ENCODE measurements around the gene KCNN2.

The KCNN2 gene

GRCh38 chr5:114361724-114362196, at the start of gene KCNN2:
KCNN2 (plus strand) TSS chr5:114362070; CDS start chr5:114362140, 70 bp downstream.
- no peak for DNase-seq

- DNase-seq = no peak
Measured at GRCh38 chr5:114312658-114313057, 49.2 kb upstream of the KCNN2 start.

GRCh38 chr5:114314061-114314460, 47.8 kb upstream of the KCNN2 start:
- no peak for DNase-seq

GRCh38 chr5:114316167-114316566, 45.7 kb upstream of the KCNN2 start:
- no peak for DNase-seq

GRCh38 chr5:114317751-114318150, 44.1 kb upstream of the KCNN2 start:
- DNase-seq = no peak

GRCh38 chr5:114319236-114319635, 42.6 kb upstream of the KCNN2 start:
- DNase-seq = no peak

- no peak for DNase-seq
Measured at GRCh38 chr5:114319821-114320220, 42.0 kb upstream of the KCNN2 start.

- DNase-seq = no peak
Measured at GRCh38 chr5:114324282-114324681, 37.6 kb upstream of the KCNN2 start.

GRCh38 chr5:114325541-114325940, 36.3 kb upstream of the KCNN2 start:
- DNase-seq = no peak

- DNase-seq = no peak
Measured at GRCh38 chr5:114327474-114327873, 34.4 kb upstream of the KCNN2 start.

GRCh38 chr5:114327987-114328386, 33.9 kb upstream of the KCNN2 start:
- DNase-seq = no peak

GRCh38 chr5:114330916-114331531, 30.8 kb upstream of the KCNN2 start:
- no peak for DNase-seq

GRCh38 chr5:114332493-114332892, 29.4 kb upstream of the KCNN2 start:
- DNase-seq = no peak

GRCh38 chr5:114332925-114333324, 28.9 kb upstream of the KCNN2 start:
- no peak for DNase-seq

GRCh38 chr5:114335391-114335790, 26.5 kb upstream of the KCNN2 start:
- no peak for DNase-seq

- DNase-seq = no peak
Measured at GRCh38 chr5:114339108-114339507, 22.8 kb upstream of the KCNN2 start.

GRCh38 chr5:114346181-114346580, 15.7 kb upstream of the KCNN2 start:
- no peak for DNase-seq

- no peak for DNase-seq
Measured at GRCh38 chr5:114355086-114355830, 6.6 kb upstream of the KCNN2 start.

GRCh38 chr5:114358329-114358728, 3.5 kb upstream of the KCNN2 start:
- DNase-seq = no peak

GRCh38 chr5:114360357-114360756, 1.5 kb upstream of the KCNN2 start:
- DNase-seq = no peak

GRCh38 chr5:114360816-114361723, 800 bp upstream of the KCNN2 start:
- no peak for DNase-seq

- DNase-seq = no peak
Measured at GRCh38 chr5:114362197-114362976, 517 bp downstream of the KCNN2 start.

All from CD4-positive, alpha-beta T cell treated with Interleukin-4 for 4 hours (primary cell).